PC-9 (cell line): ENCODE measurements around the gene SLCO4C1.

Experiments used
- EZH2 ChIP-seq: fragments of 200-600 bp; sonication (generic); IDR thresholded peaks from 2 replicates; pipeline ENCODE4 v1.8.0; 2017; ENCODE audit warnings: antibody characterized with exemption, low read depth
- TF ChIP-seq, protein P1 (sequence below): fragments of 200-600 bp; sonication (generic); conservative IDR thresholded peaks from 2 replicates; pipeline ENCODE4 v1.6.1; 2017; ENCODE audit warnings: mixed run types, antibody characterized with exemption, mild to moderate bottlenecking, moderate library complexity

DNA sequence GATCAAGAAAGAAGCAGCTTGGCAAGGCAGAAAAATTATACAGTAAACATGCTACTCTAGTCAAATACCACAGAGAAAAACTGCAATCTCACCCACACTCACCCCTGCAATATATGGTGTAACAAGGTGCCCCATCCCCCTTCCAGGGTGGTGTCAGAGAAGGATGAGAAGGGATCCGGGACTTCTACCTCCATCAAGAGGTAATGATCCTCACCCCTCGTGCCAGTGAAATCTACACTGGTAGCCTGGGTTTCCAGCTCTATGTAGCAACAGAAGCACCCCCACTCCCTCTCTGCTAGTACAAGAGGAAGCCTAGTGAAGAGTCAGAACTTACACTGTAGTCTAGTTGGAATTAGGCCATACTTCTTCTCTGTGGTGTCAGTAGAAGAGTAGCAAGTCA is 18.9 kb downstream of the SLCO4C1 start:
- TF ChIP-seq, protein P1, sequence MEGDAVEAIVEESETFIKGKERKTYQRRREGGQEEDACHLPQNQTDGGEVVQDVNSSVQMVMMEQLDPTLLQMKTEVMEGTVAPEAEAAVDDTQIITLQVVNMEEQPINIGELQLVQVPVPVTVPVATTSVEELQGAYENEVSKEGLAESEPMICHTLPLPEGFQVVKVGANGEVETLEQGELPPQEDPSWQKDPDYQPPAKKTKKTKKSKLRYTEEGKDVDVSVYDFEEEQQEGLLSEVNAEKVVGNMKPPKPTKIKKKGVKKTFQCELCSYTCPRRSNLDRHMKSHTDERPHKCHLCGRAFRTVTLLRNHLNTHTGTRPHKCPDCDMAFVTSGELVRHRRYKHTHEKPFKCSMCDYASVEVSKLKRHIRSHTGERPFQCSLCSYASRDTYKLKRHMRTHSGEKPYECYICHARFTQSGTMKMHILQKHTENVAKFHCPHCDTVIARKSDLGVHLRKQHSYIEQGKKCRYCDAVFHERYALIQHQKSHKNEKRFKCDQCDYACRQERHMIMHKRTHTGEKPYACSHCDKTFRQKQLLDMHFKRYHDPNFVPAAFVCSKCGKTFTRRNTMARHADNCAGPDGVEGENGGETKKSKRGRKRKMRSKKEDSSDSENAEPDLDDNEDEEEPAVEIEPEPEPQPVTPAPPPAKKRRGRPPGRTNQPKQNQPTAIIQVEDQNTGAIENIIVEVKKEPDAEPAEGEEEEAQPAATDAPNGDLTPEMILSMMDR: no peak
- no peak for TF ChIP-seq EZH2
